DMS 273 (cell line): ENCODE measurements around the gene ZDHHC14.

ENCODE experiments used
- DNase-seq: peaks from one replicate; lab custom pipeline; 2025; ENCODE audit not compliant: unreplicated experiment; lab: John Stamatoyannopoulos, UW

ZDHHC14 gene

DNA sequence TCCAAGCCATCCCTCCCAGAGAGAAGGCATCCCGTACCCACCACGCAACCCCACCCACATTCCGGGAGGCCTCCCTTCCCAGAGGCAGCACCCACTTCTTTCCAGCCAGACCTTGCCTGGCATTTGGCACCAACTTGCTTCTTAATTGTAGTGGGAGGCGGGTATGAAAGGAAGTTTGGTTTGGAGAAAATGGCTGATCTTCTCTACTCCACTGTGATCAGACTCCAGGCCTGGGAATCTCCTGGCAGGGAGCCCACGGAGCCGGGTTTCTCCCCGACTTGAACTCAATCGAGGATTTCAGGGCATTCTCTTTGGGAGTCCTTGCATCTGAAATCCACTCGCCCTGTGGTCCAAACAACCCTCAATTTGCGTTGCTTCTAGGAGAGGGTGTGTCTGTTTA, 107.1 kb downstream of the ZDHHC14 start:
- DNase-seq, result no peak

DNA sequence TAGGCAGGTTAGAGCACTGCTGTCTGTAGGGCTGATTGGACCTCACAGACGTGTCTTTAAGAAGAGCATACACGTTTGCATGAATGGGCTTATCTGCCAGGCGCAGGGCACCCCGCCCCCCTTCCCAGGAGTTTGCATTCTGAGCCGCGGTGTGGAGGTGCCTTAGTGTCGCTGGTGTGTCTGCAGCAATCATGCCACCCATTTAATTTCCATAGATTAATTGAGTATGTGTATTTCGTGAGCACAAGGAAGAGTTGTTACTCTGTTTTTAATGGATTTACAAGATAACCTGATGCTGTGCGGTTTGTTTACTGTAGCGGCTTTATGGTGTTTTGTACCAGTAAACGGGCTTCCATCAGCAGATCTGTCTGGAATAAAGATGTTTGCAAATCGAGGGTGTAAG, 107.7 kb downstream of the ZDHHC14 start:
- no peak for DNase-seq

DNA sequence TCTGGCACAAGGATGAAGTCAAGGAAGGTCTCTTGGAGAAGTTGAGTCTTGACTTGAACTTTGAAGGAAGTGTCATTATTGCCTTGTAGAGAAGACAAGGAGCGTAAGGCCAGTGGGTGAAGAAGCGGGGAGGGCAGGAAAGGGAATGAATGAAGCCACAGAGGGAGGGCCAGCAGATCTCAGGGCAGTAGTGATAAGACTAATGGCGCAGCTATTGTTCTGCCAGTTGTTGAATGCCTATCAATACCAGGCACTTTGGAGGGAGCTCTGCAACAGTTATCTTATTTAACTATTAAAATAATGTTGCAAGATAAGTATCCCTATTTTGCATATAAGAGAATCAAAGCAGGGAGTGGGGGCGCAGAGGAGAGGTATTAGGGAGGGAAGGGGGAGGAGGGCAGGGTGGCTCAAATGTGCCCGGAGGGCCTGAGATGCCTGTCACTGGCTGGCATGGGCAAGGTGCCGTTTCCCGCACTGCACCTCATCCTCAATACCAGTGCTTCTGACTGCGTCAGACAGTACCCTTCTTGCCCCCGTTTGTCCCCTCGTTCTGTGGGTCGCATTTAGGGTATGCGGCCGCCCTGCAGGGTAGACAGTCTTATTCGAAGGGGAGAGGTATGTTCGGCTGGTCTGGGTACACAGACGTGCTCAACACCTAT, 109.8 kb downstream of the ZDHHC14 start:
- DNase-seq, result no peak

DNA sequence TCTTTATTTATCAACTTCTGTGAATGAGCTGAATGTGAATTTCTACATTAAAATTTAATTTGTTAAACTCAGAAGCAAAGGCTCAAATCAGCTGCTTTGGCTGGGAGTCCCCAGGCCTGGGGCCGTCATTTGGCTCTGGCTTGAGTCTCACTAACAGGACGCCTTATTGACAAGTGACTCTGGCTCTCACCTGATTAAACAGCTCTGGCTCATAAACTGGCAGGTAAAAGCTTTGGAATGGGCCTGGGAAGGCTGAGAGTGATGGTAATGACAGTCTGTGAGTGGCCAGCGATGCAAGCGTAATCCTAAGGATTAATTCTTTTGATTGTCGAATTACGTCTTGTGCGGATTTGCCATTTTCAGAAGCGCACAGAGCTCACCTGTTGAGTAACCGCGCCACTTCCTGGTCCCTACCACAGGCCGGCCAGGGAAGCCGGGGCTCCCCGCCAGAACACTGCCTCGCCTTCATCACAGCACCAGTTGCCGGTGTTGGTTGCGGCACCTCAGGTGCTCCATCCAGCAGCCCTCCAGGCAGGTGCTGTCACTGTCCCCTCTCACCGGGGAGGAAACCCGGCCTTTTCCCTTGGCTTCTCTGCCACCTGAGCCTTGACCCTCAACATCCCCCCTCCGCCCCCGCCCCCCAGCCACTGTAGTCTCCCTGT, 110.7 kb downstream of the ZDHHC14 start:
- DNase-seq, result no peak

DNA sequence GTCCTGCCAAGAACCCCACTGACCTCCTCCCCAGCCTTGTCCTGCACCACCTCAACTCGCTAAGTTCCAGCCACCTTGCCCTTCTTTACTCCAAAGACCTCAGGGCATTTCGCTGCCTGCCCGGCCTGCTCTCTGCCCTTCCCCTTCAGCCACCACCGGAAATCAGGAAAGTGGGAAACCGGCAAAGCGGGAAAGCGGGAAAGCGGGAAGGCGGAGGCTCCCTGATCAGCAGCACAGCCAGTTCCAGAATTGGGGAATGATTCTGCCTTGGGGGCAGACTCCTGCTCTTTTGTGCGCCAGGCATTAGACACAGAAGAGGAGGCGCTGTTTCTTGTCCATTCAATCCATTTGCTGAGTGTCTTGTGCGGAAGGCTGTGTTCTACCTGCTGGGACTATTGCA, 111.3 kb downstream of the ZDHHC14 start:
- no peak for DNase-seq

DNA sequence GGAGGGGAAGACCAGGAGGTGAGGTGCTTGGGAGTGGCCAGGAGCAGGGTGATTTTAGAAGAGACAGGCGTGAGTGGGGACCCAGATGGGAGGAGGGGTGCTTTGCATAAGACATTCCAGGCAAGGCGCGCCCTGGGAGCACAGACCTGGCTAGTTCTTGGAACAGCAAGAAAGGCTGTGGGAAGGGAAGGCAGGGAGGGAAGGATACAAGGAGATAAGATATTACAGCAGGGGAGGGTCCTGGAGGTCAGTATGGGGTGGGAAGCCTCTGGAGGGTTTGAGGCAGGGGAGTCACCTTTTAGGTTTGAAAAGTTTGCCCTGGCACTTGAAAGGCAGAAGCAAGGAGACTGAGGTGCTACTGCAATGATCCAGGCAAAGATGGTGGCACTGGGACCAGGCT, 111.8 kb downstream of the ZDHHC14 start:
- no peak for DNase-seq

DNA sequence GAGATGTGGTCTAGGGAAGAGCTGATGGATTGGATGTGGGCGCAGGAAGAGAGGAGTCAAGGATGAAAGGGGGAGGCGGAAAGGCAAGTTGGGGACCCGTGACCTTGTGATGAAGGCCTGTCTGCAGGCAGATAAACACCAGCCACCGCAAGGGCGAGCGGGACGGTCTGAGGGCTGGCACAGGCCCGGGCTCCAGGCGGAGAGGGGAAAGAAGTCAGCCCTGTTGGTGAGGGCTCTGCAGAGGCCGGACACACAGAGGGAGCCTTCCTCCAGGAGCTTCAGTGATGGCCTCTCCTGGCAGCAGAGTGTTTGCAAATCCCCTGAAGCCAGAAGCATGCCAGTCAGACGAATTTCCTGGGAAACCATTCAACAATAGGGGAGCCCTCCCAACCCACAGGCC, 112.2 kb downstream of the ZDHHC14 start:
- no peak for DNase-seq

DNA sequence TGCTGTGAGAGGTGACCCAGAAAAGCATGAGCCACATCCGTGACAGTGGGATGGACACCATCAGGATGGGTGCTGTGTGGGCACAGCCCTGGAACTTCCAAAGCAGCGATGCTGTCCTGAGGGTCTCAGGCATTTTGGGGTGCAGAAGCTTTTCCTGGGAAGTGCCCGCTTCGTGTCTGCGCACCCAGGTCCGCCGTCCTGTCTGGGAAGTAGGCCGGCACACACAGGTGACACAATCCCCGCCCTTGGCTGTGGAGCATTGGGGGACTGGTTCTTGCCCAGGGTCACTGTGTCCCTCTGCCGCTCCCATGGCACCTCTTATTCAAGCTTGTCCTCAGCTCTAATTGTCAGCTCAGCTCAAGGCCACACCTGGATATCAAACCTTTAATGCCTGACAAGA, 112.6 kb downstream of the ZDHHC14 start:
- DNase-seq, result no peak

DNA sequence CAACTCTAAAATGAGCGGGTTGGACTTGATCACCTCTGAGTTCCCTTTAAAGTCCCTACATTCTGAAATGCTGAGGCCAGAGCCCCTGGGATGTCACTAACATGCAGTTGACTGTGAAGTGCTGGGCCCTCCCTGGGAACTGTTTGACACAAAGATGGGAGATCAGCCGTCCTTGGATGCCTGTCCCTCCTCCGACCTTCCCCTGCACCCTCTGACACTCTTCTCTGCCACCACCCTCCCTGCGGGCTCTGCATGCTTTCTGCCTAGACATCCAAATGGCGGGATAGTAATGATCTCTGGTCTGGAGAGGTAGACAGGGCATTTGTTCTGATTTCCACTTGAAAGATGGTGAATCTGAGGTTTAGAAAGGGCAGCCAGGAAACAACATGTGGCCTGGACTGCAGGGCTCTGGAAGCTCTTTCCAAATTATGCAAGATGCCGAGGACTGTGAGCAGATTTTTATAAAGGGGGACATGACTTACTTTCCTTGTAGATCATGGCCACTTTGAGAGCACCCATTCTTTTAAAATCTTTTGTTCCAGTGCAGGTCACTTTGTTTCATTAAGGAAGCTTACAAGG, 113.2 kb downstream of the ZDHHC14 start:
- DNase-seq, result no peak

DNA sequence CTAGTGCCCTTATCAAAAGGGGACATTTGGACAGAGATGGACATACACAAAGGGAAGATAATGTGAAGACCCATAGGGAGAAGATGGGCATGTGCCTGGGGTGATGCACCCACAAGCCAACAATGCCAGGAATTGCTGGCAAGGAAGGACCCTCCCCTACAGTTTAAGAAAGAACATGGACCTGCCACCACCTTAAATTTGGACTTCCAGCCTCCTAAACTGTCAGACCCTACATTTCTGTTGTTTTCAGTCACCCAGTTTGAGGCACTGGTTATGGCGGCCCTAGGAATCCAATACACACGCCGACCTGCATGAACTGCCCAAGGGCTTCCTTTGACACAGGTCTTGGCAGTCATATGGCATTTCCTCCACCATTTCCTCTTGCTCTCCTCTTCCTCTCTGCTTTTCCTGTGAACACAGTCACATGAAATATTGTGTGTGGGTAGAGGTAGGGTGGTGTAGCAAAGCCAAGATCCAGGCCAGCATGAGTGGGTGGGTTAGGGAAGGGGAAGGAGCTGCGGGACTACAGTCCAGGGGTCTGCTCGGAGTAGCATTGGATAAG, 115.6 kb downstream of the ZDHHC14 start:
- no peak for DNase-seq

DNA sequence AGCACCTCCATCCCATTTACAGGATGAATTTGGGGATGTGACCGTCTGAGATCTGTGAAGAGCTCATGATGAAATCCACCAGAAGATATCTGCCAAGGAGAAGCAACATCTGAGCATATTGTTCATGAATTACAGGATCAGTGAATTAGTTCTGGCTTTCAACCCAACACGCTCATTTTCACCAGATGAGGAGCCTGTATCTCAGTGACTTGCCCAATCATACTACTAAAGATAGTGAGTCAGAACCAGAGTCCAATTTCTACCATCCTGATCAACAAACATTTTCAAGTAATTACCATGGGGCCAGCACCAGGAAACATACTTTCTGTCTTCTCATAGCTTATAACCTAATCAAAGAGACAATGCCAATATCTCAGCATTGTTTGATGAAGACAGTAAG, 116.6 kb downstream of the ZDHHC14 start:
- no peak for DNase-seq

DNA sequence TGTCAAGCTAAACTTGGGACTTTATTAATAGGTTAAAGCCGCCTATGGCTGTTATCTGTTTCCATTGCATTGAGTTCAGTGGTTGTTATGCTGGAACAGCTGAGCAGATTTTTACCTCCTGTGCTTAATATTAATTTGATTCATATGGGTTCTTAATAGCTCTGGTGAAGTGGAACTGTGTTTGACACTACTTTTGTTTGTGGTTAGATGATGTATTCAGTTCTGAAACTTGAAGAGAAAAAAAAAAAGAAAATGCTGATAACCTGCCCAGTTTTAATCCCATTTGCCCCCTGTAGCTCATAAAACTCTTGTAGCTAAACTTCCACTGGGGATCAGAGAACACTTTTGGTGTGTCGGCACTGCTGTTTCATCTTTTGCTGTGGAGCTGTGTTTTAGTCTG, 117.8 kb downstream of the ZDHHC14 start:
- no peak for DNase-seq

DNA sequence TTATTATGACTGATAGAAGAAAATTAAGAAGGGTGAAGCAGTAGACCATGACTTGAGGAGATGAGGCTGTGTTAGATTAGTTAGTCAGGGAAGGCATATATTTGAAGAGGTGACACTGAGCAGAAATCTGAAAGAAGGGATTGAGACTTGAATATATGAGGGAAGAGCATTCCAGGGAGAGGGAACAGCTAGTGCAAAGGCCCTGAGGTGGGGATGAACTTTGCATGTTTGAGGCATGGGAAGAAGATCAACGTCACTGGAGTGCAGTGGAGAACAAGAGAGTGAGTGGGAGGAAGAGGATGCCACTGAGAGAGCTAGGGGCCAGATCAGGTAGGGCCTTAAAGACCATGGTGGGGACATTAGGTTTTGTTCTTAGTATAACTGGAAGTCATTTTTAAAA, 119.0 kb downstream of the ZDHHC14 start:
- DNase-seq, result no peak

DNA sequence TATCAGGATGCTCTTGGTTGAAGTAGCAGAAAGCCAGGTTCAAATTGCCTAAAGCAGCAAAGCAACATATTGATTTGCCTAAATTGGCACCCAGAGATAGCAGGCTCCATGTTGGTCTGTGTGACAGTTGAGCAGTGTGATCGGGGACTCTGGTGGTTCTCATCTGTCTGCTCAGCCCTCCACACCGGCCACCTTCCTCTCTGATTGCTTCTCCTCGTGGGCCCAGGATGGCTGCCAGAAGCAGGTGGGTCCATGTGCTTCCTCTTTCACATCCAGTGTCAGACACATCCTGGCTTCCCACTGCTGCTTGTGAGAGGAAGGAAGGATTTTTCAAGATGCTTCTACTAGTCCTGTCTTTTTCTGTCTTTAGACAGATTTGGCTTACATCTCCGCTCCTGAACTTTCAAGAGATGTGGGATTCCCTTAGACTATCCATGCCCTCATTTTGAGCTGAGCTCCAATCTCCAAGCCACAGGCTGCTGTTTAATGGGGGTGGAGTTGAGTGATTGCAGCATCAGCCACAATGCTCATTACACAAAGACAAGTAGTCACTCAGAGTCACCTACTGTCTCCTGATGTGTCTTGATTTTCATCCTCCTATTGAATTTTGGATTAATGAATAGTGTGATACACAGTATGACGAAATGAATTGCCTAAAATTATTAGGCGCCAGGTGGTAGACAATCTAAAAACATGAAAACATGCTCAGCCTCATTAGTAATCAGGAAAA, 122.2 kb downstream of the ZDHHC14 start:
- DNase-seq, result no peak

DNA sequence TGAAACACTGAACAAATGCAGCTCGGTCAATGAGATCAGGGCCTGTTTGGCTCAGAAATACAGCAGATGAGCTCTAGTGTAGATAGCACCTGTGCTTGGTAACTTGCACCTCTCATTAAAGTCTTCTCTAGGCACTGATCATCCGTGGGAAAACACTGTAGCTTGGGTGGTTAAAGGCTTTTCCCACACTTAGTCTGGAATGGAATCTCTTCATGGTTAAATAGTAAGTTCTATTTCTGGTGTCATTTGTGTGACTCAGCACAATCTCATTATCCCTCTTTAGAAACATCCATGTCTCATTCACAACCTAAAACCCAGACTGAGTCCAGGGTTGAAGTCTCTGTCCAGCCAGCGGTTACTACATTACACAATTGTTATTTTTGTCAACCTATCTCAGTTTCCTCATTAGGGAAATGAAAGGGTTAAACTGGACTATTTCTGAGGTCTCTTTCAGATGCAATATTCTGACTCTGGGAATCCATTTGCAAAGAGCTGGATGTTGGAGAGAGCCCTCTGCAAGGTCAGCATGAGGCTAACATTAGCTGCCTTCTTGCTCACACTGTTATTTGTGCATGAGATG, 125.0 kb downstream of the ZDHHC14 start:
- DNase-seq, result no peak

DNA sequence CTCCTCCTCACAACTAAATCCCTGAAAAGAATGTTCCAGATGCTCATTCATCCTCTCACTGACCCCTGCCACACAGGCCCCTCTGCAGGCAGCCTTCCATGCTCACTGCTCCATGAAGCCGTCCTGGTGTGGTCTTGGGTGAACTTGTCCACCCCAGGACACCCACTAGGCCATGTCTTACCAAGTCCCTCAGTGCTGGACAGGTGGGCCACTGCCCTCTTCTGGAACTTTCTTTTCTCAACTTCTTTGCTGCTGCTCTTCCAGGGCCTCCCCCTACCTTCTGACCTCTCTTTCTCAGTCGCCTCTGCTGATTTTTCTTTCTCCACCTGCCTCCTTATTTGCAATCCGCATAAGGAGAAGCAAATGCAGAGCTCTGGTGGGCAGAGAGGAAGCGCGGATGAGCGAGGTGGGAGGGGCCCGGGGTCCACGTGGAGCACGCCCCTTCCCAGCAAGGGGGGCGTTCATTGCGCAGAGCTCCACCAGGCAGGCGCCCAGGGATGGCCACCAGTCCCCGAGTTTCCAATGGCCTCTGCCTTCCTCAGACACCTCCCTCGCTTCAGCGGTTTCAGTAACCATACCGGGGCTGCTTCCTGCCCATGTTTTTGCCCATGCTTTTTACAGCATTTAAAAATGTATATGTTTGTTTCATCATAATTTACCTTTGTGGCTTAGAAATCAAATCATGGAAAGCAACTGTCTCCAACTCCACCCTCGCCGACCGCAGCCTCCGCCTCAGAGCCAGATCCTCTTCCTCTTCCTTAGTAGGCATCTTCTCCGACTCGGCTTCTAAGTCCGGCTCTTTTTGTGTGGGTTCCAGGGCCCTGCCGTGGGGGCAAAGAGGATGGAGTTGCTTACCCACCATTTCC, 129.6 kb downstream of the ZDHHC14 start:
- no peak for DNase-seq

DNA sequence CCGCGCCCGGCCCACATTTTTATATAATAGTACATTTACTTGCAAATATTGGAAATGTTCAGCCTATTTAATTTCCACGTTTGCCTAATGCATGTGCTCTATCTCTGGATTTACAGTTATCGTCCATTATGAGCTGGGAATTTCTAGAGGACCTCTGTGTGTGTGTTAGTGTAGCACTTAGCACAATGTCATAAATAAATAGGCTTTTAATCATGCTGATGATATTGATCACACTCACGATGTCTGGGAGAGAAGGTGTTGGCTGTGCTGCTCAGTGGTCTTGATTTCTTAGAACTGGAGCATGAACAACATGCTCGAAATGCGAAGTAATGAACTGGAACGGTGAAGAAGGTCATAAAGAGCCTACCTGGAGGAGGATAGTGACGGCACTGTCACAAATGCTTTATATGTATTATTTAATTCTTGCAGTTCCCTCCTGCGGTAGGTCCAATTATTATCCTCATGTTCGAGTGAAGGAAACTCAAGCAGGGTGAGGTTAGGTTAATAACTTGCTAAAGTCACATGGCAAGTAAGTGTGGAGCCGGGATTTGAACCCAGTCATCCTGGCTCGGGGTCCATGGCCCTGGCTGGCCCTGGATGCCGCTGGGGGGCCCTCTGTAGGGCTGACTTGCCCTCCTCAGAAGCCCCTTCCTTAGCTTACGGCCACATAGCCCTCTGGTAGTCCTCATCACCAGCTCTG, 130.8 kb downstream of the ZDHHC14 start:
- DNase-seq, result no peak

DNA sequence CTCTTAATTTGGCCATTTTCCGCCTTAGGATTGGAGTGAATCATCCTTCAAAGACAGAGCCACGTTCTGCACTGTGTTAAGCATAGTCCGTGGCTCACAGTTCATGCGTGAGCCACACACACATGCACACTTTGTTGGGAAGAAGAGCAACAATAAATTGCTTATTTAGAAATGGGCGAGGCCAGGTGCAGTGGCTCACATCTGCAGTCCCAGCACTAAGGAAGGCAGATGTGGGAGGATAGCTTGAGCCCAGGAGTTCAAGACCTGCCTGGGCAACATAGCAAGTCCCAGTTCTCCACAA, 131.3 kb downstream of the ZDHHC14 start:
- no peak for DNase-seq

DNA sequence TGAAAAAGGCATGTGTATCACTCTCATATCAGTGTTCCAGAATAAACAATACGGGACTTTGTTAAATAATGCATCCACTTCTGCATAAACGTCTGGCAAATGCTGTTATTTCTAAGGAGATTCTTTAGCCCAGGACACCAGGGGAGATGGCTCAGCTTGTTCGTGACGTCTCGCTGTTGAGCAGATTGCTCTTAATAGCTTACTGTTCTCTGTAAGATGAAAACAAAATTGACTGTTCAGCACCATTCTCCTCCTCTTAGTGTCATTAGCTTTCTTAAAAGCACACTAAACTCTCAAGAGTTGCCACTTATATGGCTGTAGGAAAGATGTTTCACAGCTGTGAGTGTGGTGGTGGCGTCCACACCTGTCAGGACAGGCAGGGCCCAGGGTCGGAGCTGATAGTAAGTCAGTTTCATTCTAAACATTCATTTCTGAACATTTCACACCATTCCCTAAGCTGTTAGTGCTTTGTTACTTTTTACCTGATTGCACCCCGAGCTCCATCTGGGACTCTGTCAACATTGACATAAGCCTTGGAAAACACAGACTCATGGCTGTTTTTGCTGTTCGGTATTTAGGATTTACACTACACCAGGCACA, 132.1 kb downstream of the ZDHHC14 start:
- no peak for DNase-seq
